ENCODE results near the gene GPSM1.
A peak's percentile ranks its signal among the peaks of the same experiment; 100 is the strongest.
"Not testable (repeated sequence)": the region's sequence is repeated elsewhere in the genome, so short reads cannot be mapped to it uniquely, and the experiment has no call there.

The GPSM1 gene

GRCh38 chr9:136343121-136343883 is 16.0 kb downstream of the GPSM1 start:
- Mint-ChIP-seq H3K27me3 (peaks cover 6% of the 10 kb centered on the region), H3K9me3 (no peaks in the 10 kb centered on the region), H3K36me3 (no peaks in the 10 kb centered on the region), H3K4me3 (peak overlapping the region; percentile 11), H3K4me1 (no peaks in the 10 kb centered on the region), H3K27ac (peak overlapping the region; percentile 53)
- ATAC-seq (ENCODE audit: low read depth), result no peak
- no peak for DNase-seq (ENCODE audit: low spot score in 2 of 2)

- H3K4me3 Mint-ChIP-seq, result no peak overlapping the region
- H3K27me3 Mint-ChIP-seq, result peaks cover 6% of the 10 kb centered on the region
- no peaks in the 10 kb centered on the region for H3K4me1 Mint-ChIP-seq
- no peaks in the 10 kb centered on the region for H3K36me3 Mint-ChIP-seq
- ATAC-seq (ENCODE audit: low read depth) (no peak), DNase-seq (ENCODE audit: low spot score in 2 of 2) (no peak)
- H3K9me3 Mint-ChIP-seq, result no peaks in the 10 kb centered on the region
- H3K27ac Mint-ChIP-seq, result peak overlapping the region; percentile 53
Measured at GRCh38 chr9:136343884-136344269, 16.5 kb downstream of the GPSM1 start.

GRCh38 chr9:136344544-136345280 is 17.4 kb downstream of the GPSM1 start:
- Mint-ChIP-seq H3K4me3 (no peak overlapping the region), H3K4me1 (no peaks in the 10 kb centered on the region), H3K36me3 (no peaks in the 10 kb centered on the region), H3K27me3 (peaks cover 8% of the 10 kb centered on the region), H3K27ac (no peak overlapping the region), H3K9me3 (no peaks in the 10 kb centered on the region)
- DNase-seq (ENCODE audit: low spot score in 2 of 2), result no peak
- no peak for ATAC-seq (ENCODE audit: low read depth)

- Mint-ChIP-seq H3K9me3 (no peaks in the 10 kb centered on the region), H3K27me3 (peaks cover 9% of the 10 kb centered on the region), H3K27ac (no peak overlapping the region), H3K4me1 (no peaks in the 10 kb centered on the region), H3K36me3 (no peaks in the 10 kb centered on the region), H3K4me3 (no peak overlapping the region)
- DNase-seq (ENCODE audit: low spot score in 2 of 2) (no peak), ATAC-seq (ENCODE audit: low read depth) (no peak)
Measured at GRCh38 chr9:136345281-136346156, 18.2 kb downstream of the GPSM1 start.

GRCh38 chr9:136346157-136346481 is 18.8 kb downstream of the GPSM1 start:
- no peak overlapping the region for H3K27ac Mint-ChIP-seq
- DNase-seq (ENCODE audit: low spot score in 2 of 2) (no peak), ATAC-seq (ENCODE audit: low read depth) (no peak)
- no peak overlapping the region for H3K4me3 Mint-ChIP-seq
- no peaks in the 10 kb centered on the region for H3K36me3 Mint-ChIP-seq
- H3K4me1 Mint-ChIP-seq, result no peaks in the 10 kb centered on the region
- H3K9me3 Mint-ChIP-seq, result no peaks in the 10 kb centered on the region
- H3K27me3 Mint-ChIP-seq, result peaks cover 9% of the 10 kb centered on the region

GRCh38 chr9:136346927-136347465 is 19.7 kb downstream of the GPSM1 start:
- H3K4me3 Mint-ChIP-seq, result no peak overlapping the region
- no peaks in the 10 kb centered on the region for H3K36me3 Mint-ChIP-seq
- no peak for ATAC-seq (ENCODE audit: low read depth)
- DNase-seq (ENCODE audit: low spot score in 2 of 2), result no peak
- H3K9me3 Mint-ChIP-seq, result no peaks in the 10 kb centered on the region
- peaks cover 9% of the 10 kb centered on the region for H3K27me3 Mint-ChIP-seq
- no peaks in the 10 kb centered on the region for H3K4me1 Mint-ChIP-seq
- H3K27ac Mint-ChIP-seq, result no peak overlapping the region

GRCh38 chr9:136347472-136348256 is 20.3 kb downstream of the GPSM1 start:
- H3K4me3 Mint-ChIP-seq, result no peak overlapping the region
- DNase-seq (ENCODE audit: low spot score in 2 of 2), result no peak
- no peak overlapping the region for H3K27ac Mint-ChIP-seq
- no peak for ATAC-seq (ENCODE audit: low read depth)
- H3K27me3 Mint-ChIP-seq, result peaks cover 9% of the 10 kb centered on the region
- H3K4me1 Mint-ChIP-seq, result no peaks in the 10 kb centered on the region
- no peaks in the 10 kb centered on the region for H3K36me3 Mint-ChIP-seq
- no peaks in the 10 kb centered on the region for H3K9me3 Mint-ChIP-seq

- no peaks in the 10 kb centered on the region for H3K36me3 Mint-ChIP-seq
- no peak for DNase-seq (ENCODE audit: low spot score in 2 of 2)
- H3K4me3 Mint-ChIP-seq, result no peak overlapping the region
Measured at GRCh38 chr9:136348691-136349090, 21.4 kb downstream of the GPSM1 start.

GRCh38 chr9:136349546-136349945 is 22.2 kb downstream of the GPSM1 start:
- H3K4me3 Mint-ChIP-seq, result no peak overlapping the region
- peaks cover 7% of the 10 kb centered on the region for H3K27me3 Mint-ChIP-seq
- ATAC-seq (ENCODE audit: low read depth) (no peak), DNase-seq (ENCODE audit: low spot score in 2 of 2) (no peak)
- no peaks in the 10 kb centered on the region for H3K9me3 Mint-ChIP-seq
- no peak overlapping the region for H3K27ac Mint-ChIP-seq
- peaks cover under 1% of the 10 kb centered on the region for H3K4me1 Mint-ChIP-seq
- no peaks in the 10 kb centered on the region for H3K36me3 Mint-ChIP-seq

More at GRCh38 chr9:136348691-136349090, 21.4 kb downstream of the GPSM1 start:
- no peak for ATAC-seq (ENCODE audit: low read depth)
- Mint-ChIP-seq H3K9me3 (no peaks in the 10 kb centered on the region), H3K4me1 (no peaks in the 10 kb centered on the region), H3K27me3 (peaks cover 9% of the 10 kb centered on the region), H3K27ac (no peak overlapping the region)

GRCh38 chr9:136351252-136351800 is 24.0 kb downstream of the GPSM1 start:
- H3K27me3 Mint-ChIP-seq, result peaks cover 9% of the 10 kb centered on the region
- H3K36me3 Mint-ChIP-seq, result no peaks in the 10 kb centered on the region
- DNase-seq (ENCODE audit: low spot score in 2 of 2) (no peak), ATAC-seq (ENCODE audit: low read depth) (no peak)
- H3K4me1 Mint-ChIP-seq, result peaks cover 4% of the 10 kb centered on the region
- H3K9me3 Mint-ChIP-seq, result no peaks in the 10 kb centered on the region
- H3K27ac Mint-ChIP-seq, result no peak overlapping the region
- H3K4me3 Mint-ChIP-seq, result no peak overlapping the region

- ATAC-seq (ENCODE audit: low read depth); H3K27ac Mint-ChIP-seq; H3K4me1 Mint-ChIP-seq; H3K4me3 Mint-ChIP-seq; H3K36me3 Mint-ChIP-seq; DNase-seq (ENCODE audit: low spot score in 2 of 2); H3K9me3 Mint-ChIP-seq: not testable (repeated sequence)
- peaks cover 10% of the 10 kb centered on the region for H3K27me3 Mint-ChIP-seq
Measured at GRCh38 chr9:136351868-136352267, 24.5 kb downstream of the GPSM1 start.

- no peak overlapping the region for H3K27ac Mint-ChIP-seq
- no peaks in the 10 kb centered on the region for H3K36me3 Mint-ChIP-seq
- peak; percentile 20 for ATAC-seq (ENCODE audit: low read depth)
- H3K4me3 Mint-ChIP-seq, result no peak overlapping the region
- no peaks in the 10 kb centered on the region for H3K9me3 Mint-ChIP-seq
- H3K4me1 Mint-ChIP-seq, result peaks cover 4% of the 10 kb centered on the region
- H3K27me3 Mint-ChIP-seq, result peaks cover 10% of the 10 kb centered on the region
- no peak for DNase-seq (ENCODE audit: low spot score in 2 of 2)
Measured at GRCh38 chr9:136352682-136353081, 25.3 kb downstream of the GPSM1 start.

GRCh38 chr9:136353088-136353487 is 25.7 kb downstream of the GPSM1 start:
- no peak overlapping the region for H3K27ac Mint-ChIP-seq
- H3K36me3 Mint-ChIP-seq, result no peaks in the 10 kb centered on the region
- ATAC-seq (ENCODE audit: low read depth) (no peak), DNase-seq (ENCODE audit: low spot score in 2 of 2) (no peak)
- peaks cover 4% of the 10 kb centered on the region for H3K4me1 Mint-ChIP-seq
- H3K27me3 Mint-ChIP-seq, result peaks cover 10% of the 10 kb centered on the region
- H3K4me3 Mint-ChIP-seq, result no peak overlapping the region
- no peaks in the 10 kb centered on the region for H3K9me3 Mint-ChIP-seq
